Measurements from ENCODE around the gene BUD23. TPM values are rescaled to one million over a fixed set of nuclear protein-coding genes. Genes with fewer than 3 reads are reported as not detected.
A peak's percentile ranks its signal among the peaks of the same experiment; 100 is the strongest.
"Not testable (repeated sequence)": the region's sequence is repeated elsewhere in the genome, so short reads cannot be mapped to it uniquely, and the experiment has no call there.

The BUD23 gene
- polyA plus RNA-seq, 1 experiment: 48.6 TPM

GRCh38 chr7:73647725-73648592 is 35.4 kb upstream of the BUD23 start:
- Histone ChIP-seq H3K9me3 (ENCODE audit: control insufficient read depth, insufficient read depth, low read length) (no peaks in the 10 kb centered on the region), H3K27me3 (ENCODE audit: control insufficient read depth, insufficient read depth, low read length) (peaks cover 58% of the 10 kb centered on the region), H3K27ac (ENCODE audit: low read depth, low read length) (no peak overlapping the region), H3K4me3 (ENCODE audit: low read depth, low read length) (peak overlapping the region; percentile 29; the same call in 1 of the 2 replicates)
- POLR2A ChIA-PET: no interaction called here
- no peak for DNase-seq (ENCODE audit: low read depth, low spot score)
- no peak for TF ChIP-seq CTCF (IDR thresholded peaks at IDR 0.05; ENCODE audit: low read depth, low read length)
- CTCF ChIA-PET: interaction anchor here (1.3 kb wide), 1 partner anchor 34 kb away, joined by 3 read pairs; no protein-coding TSS in a partner anchor

GRCh38 chr7:73648593-73649332 is 34.6 kb upstream of the BUD23 start:
- no peak overlapping the region for H3K27ac ChIP-seq (ENCODE audit: low read depth, low read length)
- H3K4me3 ChIP-seq (ENCODE audit: low read depth, low read length): no peak overlapping the region
- no peak for TF ChIP-seq CTCF (IDR thresholded peaks at IDR 0.05; ENCODE audit: low read depth, low read length)
- CTCF ChIA-PET: no interaction called here
- peaks cover 58% of the 10 kb centered on the region for H3K27me3 ChIP-seq (ENCODE audit: control insufficient read depth, insufficient read depth, low read length)
- POLR2A ChIA-PET: no interaction called here
- H3K9me3 ChIP-seq (ENCODE audit: control insufficient read depth, insufficient read depth, low read length): no peaks in the 10 kb centered on the region
- no peak for DNase-seq (ENCODE audit: low read depth, low spot score)

- ChIA-PET POLR2A (no interaction called here), CTCF (no interaction called here)
- Histone ChIP-seq H3K27me3 (ENCODE audit: control insufficient read depth, insufficient read depth, low read length) (peaks cover 58% of the 10 kb centered on the region), H3K4me3 (ENCODE audit: low read depth, low read length) (no peak overlapping the region), H3K27ac (ENCODE audit: low read depth, low read length) (no peak overlapping the region), H3K9me3 (ENCODE audit: control insufficient read depth, insufficient read depth, low read length) (no peaks in the 10 kb centered on the region)
- no peak for DNase-seq (ENCODE audit: low read depth, low spot score)
- no peak for TF ChIP-seq CTCF (IDR thresholded peaks at IDR 0.05; ENCODE audit: low read depth, low read length)
Observed at GRCh38 chr7:73649576-73649975, 33.8 kb upstream of the BUD23 start.

GRCh38 chr7:73650524-73650923 is 32.9 kb upstream of the BUD23 start:
- peaks cover 51% of the 10 kb centered on the region for H3K27me3 ChIP-seq (ENCODE audit: control insufficient read depth, insufficient read depth, low read length)
- no peaks in the 10 kb centered on the region for H3K9me3 ChIP-seq (ENCODE audit: control insufficient read depth, insufficient read depth, low read length)
- POLR2A ChIA-PET: no interaction called here
- TF ChIP-seq CTCF (IDR thresholded peaks at IDR 0.05; ENCODE audit: low read depth, low read length): no peak
- no peak overlapping the region for H3K4me3 ChIP-seq (ENCODE audit: low read depth, low read length)
- no peak for DNase-seq (ENCODE audit: low read depth, low spot score)
- no peak overlapping the region for H3K27ac ChIP-seq (ENCODE audit: low read depth, low read length)
- CTCF ChIA-PET: no interaction called here

- no peak for DNase-seq (ENCODE audit: low read depth, low spot score)
- Histone ChIP-seq H3K4me3 (ENCODE audit: low read depth, low read length) (no peak overlapping the region), H3K9me3 (ENCODE audit: control insufficient read depth, insufficient read depth, low read length) (no peaks in the 10 kb centered on the region), H3K27ac (ENCODE audit: low read depth, low read length) (no peak overlapping the region), H3K27me3 (ENCODE audit: control insufficient read depth, insufficient read depth, low read length) (peaks cover 31% of the 10 kb centered on the region)
- TF ChIP-seq CTCF (IDR thresholded peaks at IDR 0.05; ENCODE audit: low read depth, low read length): no peak
- ChIA-PET CTCF (interaction anchor here (1.4 kb wide), 1 partner anchor 46 kb away, joined by 4 read pairs; no protein-coding TSS in a partner anchor), POLR2A (no interaction called here)
Observed at GRCh38 chr7:73652541-73652949, 30.9 kb upstream of the BUD23 start.

- CTCF ChIA-PET: not testable (repeated sequence)
Observed at GRCh38 chr7:73655309-73655708, 28.1 kb upstream of the BUD23 start.

More at GRCh38 chr7:73655309-73655708, 28.1 kb upstream of the BUD23 start:
- H3K27me3 ChIP-seq (ENCODE audit: control insufficient read depth, insufficient read depth, low read length): peaks cover 14% of the 10 kb centered on the region
- H3K9me3 ChIP-seq (ENCODE audit: control insufficient read depth, insufficient read depth, low read length); DNase-seq (ENCODE audit: low read depth, low spot score); H3K4me3 ChIP-seq (ENCODE audit: low read depth, low read length); H3K27ac ChIP-seq (ENCODE audit: low read depth, low read length): not testable (repeated sequence)
- POLR2A ChIA-PET: interaction anchor here (0.6 kb wide), 1 partner anchor 555 kb away, joined by 3 read pairs; the partner anchor contains the start of gene LAT2

Data from AG04450 (cell line).